MCF 10A (cell line): ENCODE results near the gene FBXO10. TPM values are rescaled to one million over a fixed set of nuclear protein-coding genes. Genes with fewer than 3 reads are reported as not detected.

Experiments used
- BruUV-seq: library from RNA; stranded (reverse); fragments of 400-500 nt; replicated peaks from 2 replicates; lab custom pipeline; 2021; lab: Mats Ljungman, UMichigan
- CTCF ChIA-PET: fragments of 300-600 bp; sonication (Branson Sonifier 250); formaldehyde crosslinking; extraction: SDS; loops from one replicate; lab custom pipeline; 2021; ENCODE audit warnings: antibody characterized with exemption, inconsistent platforms; lab: Yijun Ruan, JAX
- POLR2A ChIA-PET: fragments of 300-600, 350-650 bp; sonication (Branson Sonifier 250); formaldehyde crosslinking; extraction: SDS; loops from one replicate; lab custom pipeline; 2020; ENCODE audit warnings: antibody characterized with exemption, inconsistent platforms; lab: Yijun Ruan, JAX
- DNase-seq: peaks from one replicate; pipeline ENCODE4 v3.0.0-alpha.2; 2018; ENCODE audit not compliant: unreplicated experiment
- H3K27ac Mint-ChIP-seq: one replicate; pipeline ENCODE4 v1.8.0; 2022; ENCODE audit warnings: mild to moderate bottlenecking, low read depth, mixed read lengths; ENCODE audit not compliant: unreplicated experiment
- H3K27me3 Mint-ChIP-seq: one replicate; pipeline ENCODE4 v1.8.0; 2022; ENCODE audit warnings: mixed read lengths; ENCODE audit not compliant: insufficient read depth, unreplicated experiment
- H3K36me3 Mint-ChIP-seq: one replicate; pipeline ENCODE4 v1.8.0; 2022; ENCODE audit warnings: mild to moderate bottlenecking, moderate library complexity, mixed read lengths; ENCODE audit not compliant: insufficient read depth, unreplicated experiment
- H3K4me1 Mint-ChIP-seq: one replicate; pipeline ENCODE4 v1.8.0; 2022; ENCODE audit warnings: mixed read lengths; ENCODE audit not compliant: insufficient read depth, unreplicated experiment
- H3K4me3 Mint-ChIP-seq: one replicate; pipeline ENCODE4 v1.8.0; 2022; ENCODE audit warnings: mild to moderate bottlenecking, moderate library complexity, mixed read lengths; ENCODE audit not compliant: unreplicated experiment
- H3K9me3 Mint-ChIP-seq: one replicate; pipeline ENCODE4 v1.8.0; 2022; ENCODE audit warnings: mixed read lengths; ENCODE audit not compliant: unreplicated experiment
- CTCF ChIP-seq: fragments of 200-600 bp; IDR thresholded peaks from one replicate; pipeline ENCODE4 v1.8.0; 2022; ENCODE audit warnings: antibody characterized with exemption, mild to moderate bottlenecking; ENCODE audit not compliant: unreplicated experiment
- intact Hi-C: fragments of 100-400 bp; cut with micrococcal nuclease; formaldehyde crosslinking; loops from 2 replicates; pipeline ENCODE4 v1.14.1; 2022
- total RNA-seq: library from RNA; stranded (reverse); gene quantifications from 2 replicates; pipeline ENCODE4 v1.2.3, GENCODE V29; 2022

FBXO10 gene
- total RNA-seq, 1 experiment from 2014 or later = 3.4 TPM

DNA sequence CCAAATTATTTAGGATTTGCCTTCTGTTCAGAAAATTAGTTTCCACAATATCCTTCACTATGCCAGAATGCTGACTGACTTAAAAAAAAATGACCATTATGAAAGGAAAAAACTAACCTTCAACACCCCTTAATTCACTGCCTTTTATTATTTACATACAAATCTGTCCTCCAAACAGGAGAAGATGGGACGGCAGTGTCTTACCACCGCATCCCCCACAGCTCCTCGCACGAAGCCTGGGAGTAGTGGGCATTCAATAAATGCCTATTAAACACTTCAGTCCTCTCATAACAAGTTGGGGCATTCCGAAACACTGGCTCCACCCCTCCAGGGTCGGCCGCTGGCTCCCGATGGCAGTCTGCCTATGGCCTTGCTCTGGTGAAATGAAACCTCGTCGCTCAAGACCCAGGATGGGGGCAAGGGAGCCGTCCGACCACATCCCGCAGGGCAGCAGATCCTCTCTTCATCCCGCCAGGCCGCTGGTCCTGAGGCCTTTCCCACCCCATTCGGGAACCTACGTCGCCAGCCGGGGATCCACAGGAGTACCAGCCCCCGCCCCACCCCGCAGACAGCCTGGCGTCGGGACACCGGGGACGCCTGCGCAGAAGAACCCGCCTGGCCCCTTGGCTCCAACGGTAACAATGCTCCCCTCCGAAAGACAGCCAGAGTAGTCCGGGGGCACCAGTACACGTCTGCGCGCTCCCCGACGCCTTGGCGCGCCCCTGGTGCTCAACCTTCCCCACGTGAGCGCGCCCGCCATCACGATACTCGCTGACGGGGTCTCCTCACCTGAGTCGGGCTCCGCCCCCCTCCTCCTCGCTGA lies 111.5 kb downstream of the FBXO10 start:
- POLR2A ChIA-PET = interaction anchor here (0.6 to 5.5 kb wide), 35 partner anchors 8 to 1068 kb away, joined by 3 to 75 read pairs (median 5); partner anchors contain the start of genes DCAF10, EXOSC3, FBXO10 and GRHPR
- no peaks in the 10 kb centered on the region for H3K27me3 Mint-ChIP-seq
- TSS peak; percentile 56 for BruUV-seq
- intact Hi-C loops = loop anchor here (5.0 kb wide), 1 partner anchor 42 kb away; the partner anchor contains the start of gene GRHPR
- peak overlapping the region; percentile 92 for H3K4me3 Mint-ChIP-seq
- TF ChIP-seq CTCF = no peak
- peak; percentile 71 for DNase-seq
- H3K27ac Mint-ChIP-seq = peak overlapping the region; percentile 95
- H3K9me3 Mint-ChIP-seq = no peaks in the 10 kb centered on the region
- peaks cover 22% of the 10 kb centered on the region for H3K4me1 Mint-ChIP-seq
- peaks cover 12% of the 10 kb centered on the region for H3K36me3 Mint-ChIP-seq
- CTCF ChIA-PET = interaction anchor here (0.9 to 1.2 kb wide), 3 partner anchors 22 to 54 kb away, joined by 3 to 4 read pairs (median 4); no protein-coding TSS in a partner anchor

- DNase-seq = no peak
- BruUV-seq = no TSS peak
- H3K4me1 Mint-ChIP-seq = peaks cover 22% of the 10 kb centered on the region
- ChIA-PET CTCF (interaction anchor here (0.6 to 1.2 kb wide), 4 partner anchors 45 to 315 kb away, joined by 3 to 4 read pairs (median 3); no protein-coding TSS in a partner anchor), POLR2A (interaction anchor here (0.7 to 5.5 kb wide), 21 partner anchors 7 to 574 kb away, joined by 3 to 75 read pairs (median 5); partner anchors contain the start of genes GRHPR, POLR1E, TOMM5 and ZCCHC7)
- no peak for TF ChIP-seq CTCF
- H3K9me3 Mint-ChIP-seq = no peaks in the 10 kb centered on the region
- H3K36me3 Mint-ChIP-seq = peaks cover 17% of the 10 kb centered on the region
- peak overlapping the region; percentile 92 for H3K4me3 Mint-ChIP-seq
- intact Hi-C loops = loop anchor here (5.0 kb wide), 1 partner anchor 42 kb away; the partner anchor contains the start of gene GRHPR
- no peaks in the 10 kb centered on the region for H3K27me3 Mint-ChIP-seq
- peak overlapping the region; percentile 95 for H3K27ac Mint-ChIP-seq
These were observed 112.2 kb downstream of the FBXO10 start for GRCh38 chr9:37464006-37464405.

Other genes with a start within 250 kb of the FBXO10 start
- gene GRHPR, start 153.7 kb downstream of the FBXO10 start, total RNA-seq = 114 and 121 TPM in 2 replicates
- gene ZBTB5, start 110.9 kb downstream of the FBXO10 start, total RNA-seq = 8.9 and 9.0 TPM in 2 replicates
- 29.7 and 50.3 TPM in 2 replicates for gene POLR1E, start 90.4 kb downstream of the FBXO10 start, total RNA-seq
- gene TOMM5, start 16.2 kb upstream of the FBXO10 start, total RNA-seq = 151 and 164 TPM in 2 replicates
- not detected in 2 replicates for gene FRMPD1, start 74.6 kb upstream of the FBXO10 start, total RNA-seq
- gene TRMT10B, start 177.4 kb upstream of the FBXO10 start, total RNA-seq = 4.9 and 6.9 TPM in 2 replicates
- 44.8 and 50.9 TPM in 2 replicates for gene EXOSC3, start 208.7 kb upstream of the FBXO10 start, total RNA-seq
- gene DCAF10, start 224.4 kb upstream of the FBXO10 start, total RNA-seq = 42.1 and 49.4 TPM in 2 replicates